GM19455 (cell line): Measurements from ENCODE around the gene ISLR2.
A peak's percentile ranks its signal among the peaks of the same experiment; 100 is the strongest.
"Not testable (repeated sequence)": the region's sequence is repeated elsewhere in the genome, so short reads cannot be mapped to it uniquely, and the experiment has no call there.

Source experiments
- ATAC-seq: cut with Tn5 transposase; IDR thresholded peaks from one replicate; pipeline ENCODE4 v1.9.1; 2021; ENCODE audit not compliant: unreplicated experiment

ISLR2 gene

GRCh38 chr15:74156678-74157411 lies 26.5 kb downstream of the ISLR2 start:
- no peak for ATAC-seq

DNA sequence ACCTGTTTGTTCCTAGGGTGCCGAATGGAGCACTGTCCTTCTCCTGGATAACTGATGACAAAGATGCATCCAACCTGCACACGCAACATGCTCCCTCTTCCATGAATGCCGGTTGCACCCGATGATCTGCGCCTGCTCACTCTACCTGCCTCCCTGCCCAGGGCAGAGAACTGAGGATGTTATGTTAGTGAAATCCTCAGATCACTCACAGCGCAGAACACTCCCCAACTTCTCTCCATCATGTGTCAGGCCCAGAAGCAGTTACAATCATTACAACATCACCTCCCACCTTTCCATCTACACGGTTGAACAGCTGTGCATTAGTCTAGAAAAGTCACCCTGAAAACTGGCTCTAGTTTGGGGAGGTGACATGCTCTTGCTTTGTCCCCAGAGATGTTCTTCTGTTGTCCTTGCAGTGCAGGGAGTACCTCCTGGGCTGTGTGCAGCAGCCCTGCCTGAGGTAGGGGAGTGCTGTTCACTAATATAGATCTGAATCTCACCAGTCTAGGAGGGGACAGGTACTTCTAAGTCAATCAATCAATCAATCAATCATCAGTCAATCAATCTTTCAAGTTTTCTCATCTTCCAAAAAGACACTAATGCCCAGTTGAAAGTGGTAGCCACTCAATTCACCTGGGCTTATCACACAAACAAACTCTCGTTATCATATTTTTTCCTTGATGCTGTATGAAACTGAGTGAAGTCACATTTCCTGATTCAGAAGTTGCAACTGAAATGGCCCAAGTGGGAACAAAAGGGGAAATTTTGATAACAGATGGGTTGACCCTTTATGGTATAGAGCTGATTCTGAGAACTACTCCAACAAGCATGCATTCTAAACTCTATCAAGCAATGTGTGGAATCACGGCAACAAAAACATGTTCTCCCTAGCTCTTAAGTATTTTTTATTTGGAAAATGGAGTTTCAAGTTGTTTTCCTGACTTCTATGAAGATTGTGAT lies 27.8 kb downstream of the ISLR2 start:
- ATAC-seq: no peak

DNA sequence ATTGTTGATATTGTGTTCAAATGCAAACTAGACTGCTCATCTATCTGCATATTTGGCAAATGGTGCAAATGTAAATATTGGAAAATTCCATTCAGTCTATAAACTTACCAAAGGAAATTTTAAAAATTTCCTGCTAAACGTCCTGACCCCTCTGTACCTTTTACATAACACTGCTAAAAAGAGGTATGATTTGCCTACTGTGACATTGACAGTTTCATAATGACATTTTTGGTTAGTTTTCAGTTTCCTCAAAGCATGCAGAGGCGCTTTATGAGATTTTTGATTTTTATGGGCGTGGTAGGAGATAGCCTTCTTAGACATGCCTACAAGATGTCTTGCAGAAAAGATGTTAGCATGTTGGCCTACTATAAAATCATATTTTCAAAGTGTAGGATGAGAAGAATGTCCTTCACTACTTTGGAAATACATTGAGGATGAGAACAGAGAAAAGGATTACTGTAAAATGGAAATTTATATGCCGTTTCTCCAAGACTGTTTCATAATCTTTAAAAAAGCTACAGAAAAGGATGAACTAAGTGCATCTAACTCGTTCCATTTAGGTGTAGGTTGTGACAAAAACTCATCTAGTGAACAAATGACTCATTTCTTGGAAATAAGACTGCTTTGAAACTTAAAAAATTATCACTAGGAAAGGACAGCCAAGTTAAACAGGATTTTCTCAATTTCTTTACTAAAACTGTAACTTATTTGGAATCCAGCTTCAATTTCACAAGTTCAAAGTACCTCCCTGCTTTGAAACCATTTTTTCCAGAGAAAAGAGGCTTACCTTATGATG lies 28.7 kb downstream of the ISLR2 start:
- ATAC-seq: peak; percentile 87

DNA sequence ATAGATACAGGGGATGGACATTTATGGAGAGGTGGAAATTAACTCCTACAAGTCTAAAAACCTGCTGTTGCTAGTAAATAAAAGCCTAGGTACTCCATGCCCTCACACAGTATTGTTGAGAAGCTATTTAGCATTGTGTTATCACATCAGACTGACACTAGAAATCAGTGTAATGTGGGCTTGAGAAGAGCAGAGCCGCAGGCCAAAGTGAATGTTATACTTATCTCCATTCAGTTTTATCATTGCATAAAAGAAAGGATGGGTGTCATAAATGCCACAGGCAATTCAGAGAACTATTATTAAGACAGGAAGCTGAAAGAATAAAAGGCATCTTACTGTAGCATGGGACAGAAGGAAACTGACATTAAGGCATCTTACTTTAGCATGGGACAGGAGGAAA lies 29.4 kb downstream of the ISLR2 start:
- ATAC-seq: no peak

- not testable (repeated sequence) for ATAC-seq
Observed at GRCh38 chr15:74160390-74160789, 30.0 kb downstream of the ISLR2 start.

DNA sequence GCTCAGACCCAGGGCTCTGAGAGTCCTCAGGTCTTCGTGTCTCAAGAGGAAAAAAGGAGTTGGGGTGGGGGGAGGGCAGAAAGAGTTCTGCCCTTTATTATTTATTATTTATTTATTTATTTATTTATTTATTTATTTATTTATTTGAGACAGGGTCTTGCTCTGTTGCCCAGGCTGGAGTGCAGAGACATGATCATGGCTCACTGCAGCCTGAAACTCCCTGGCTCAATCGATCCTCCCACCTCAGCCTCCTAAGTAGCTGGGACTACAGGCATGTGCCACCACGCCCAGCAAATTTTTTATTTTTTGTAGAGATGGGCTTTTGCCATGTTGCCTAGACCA lies 31.8 kb downstream of the ISLR2 start:
- ATAC-seq: not testable (repeated sequence)

- ATAC-seq: no peak
Observed at GRCh38 chr15:74165461-74165860, 35.1 kb downstream of the ISLR2 start.

- ATAC-seq: no peak
Observed at GRCh38 chr15:74167891-74168331, 37.5 kb downstream of the ISLR2 start.

- ATAC-seq: no peak
Observed at GRCh38 chr15:74168711-74169126, 38.3 kb downstream of the ISLR2 start.

DNA sequence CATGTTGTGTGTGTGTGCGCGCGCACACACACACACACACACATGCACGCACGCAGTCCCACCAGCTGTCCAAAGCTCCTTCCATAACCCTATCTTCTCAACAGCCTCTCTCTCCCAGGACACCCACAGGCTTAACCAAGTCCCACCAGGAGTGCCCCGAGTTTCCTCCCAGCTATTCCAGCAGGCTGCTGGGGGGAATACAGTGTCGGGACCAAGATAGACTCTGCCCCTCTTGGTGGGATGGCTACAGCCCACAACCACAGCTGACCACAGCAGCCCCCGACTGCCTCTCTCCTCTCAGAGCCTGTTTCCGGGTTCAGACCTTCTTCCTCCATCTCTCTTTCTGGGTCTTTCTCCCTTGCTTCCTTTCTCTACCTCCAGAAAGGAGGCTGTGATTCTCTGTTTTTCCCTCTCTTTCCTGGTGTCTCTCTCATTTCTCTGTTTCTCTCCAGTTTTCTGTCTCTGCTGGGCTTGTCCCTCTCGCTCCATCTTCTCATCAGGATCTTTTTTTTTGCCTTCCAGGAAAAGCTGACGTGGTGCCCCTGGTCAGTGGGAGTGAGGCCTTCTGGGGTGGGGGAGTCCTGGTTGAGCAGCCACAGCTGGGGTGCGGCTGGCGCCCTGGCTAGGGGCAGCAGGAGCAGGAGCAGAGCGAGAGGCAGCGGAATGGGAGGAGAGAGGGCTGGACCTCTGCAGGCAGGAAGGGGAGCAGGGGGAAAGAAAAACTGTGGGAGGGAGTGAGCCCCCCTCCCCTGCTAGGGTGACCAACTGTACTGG lies 39.9 kb downstream of the ISLR2 start:
- no peak for ATAC-seq

GRCh38 chr15:74170875-74171578 lies 40.6 kb downstream of the ISLR2 start:
- ATAC-seq: no peak

- ATAC-seq: no peak
Observed at GRCh38 chr15:74171965-74172541, 41.7 kb downstream of the ISLR2 start.

DNA sequence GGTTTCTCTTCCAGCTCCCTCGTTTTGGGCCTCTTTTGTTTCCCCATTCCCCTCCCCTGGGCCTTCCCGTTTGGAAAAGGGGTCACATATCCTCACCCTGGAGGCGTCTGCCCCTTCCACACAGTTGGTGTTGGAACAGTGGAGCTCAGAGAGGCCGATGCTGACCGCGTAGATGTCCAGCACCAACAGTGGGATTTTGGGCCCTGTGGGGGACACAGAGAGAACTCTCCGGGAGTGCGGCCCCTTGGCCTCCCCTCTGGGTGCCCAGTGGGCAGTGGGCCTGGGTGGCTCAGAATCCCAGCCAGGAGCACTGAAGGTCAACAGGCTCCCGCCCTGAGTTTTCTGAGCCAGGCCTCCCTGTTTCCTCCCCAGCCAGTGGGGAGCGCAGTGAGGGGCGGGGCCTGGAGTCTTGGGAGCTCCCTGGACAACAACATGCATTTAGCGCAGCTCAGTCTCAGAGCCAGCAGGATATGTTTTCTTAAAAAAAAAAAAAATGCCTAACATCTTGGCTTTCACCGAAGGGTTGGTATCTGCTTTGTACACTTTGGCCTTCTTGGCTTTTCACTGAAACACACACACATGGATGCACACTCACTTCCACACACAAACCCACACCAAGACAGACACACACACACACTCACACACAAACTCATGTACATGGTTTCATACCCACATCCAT lies 42.5 kb downstream of the ISLR2 start:
- no peak for ATAC-seq

- no peak for ATAC-seq
Observed at GRCh38 chr15:74173380-74174218, 43.2 kb downstream of the ISLR2 start, which contains the start of gene ISLR. Gene ISLR, plus strand, starts transcription at chr15:74173710. Its CDS starts 1,149 bp downstream, at chr15:74174859.

DNA sequence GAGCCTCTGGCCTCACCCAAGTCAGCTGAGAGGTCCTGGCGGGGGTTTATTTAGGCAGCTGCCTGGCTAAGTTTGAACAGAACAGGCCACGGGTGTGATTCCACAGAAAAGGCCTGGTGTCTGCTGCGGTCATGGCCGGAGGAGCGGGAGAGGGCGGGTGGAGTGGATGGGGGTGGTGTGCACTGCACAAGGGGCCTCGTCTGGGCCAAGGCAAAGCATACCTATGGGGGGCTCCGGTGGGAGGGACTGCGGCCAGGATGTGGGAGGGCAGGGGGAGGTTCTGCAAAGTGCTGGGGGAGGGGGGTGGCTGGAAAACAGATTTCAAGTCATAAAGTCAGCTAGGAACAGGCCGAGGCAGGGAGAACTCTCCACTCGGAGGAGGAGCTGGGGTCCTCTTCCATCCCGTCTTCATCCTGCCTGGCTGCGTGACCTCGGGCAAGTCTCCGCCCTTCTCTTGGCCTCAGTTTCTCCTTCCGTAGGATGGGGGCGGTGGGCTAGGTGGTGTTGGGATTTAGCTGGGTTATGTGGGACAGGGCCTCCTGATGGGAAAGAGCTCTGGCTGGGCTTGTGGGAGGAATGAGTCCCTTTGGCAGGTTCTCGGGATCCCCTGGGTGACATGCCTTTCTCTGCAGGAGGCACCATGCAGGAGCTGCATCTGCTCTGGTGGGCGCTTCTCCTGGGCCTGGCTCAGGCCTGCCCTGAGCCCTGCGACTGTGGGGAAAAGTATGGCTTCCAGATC lies 44.0 kb downstream of the ISLR2 start:
- no peak for ATAC-seq

GRCh38 chr15:74174958-74175253 lies 44.5 kb downstream of the ISLR2 start:
- no peak for ATAC-seq
